Measurements from ENCODE around the gene ST6GALNAC5.
"Not testable (repeated sequence)": the region's sequence is repeated elsewhere in the genome, so short reads cannot be mapped to it uniquely, and the experiment has no call there.

The ST6GALNAC5 gene

DNA sequence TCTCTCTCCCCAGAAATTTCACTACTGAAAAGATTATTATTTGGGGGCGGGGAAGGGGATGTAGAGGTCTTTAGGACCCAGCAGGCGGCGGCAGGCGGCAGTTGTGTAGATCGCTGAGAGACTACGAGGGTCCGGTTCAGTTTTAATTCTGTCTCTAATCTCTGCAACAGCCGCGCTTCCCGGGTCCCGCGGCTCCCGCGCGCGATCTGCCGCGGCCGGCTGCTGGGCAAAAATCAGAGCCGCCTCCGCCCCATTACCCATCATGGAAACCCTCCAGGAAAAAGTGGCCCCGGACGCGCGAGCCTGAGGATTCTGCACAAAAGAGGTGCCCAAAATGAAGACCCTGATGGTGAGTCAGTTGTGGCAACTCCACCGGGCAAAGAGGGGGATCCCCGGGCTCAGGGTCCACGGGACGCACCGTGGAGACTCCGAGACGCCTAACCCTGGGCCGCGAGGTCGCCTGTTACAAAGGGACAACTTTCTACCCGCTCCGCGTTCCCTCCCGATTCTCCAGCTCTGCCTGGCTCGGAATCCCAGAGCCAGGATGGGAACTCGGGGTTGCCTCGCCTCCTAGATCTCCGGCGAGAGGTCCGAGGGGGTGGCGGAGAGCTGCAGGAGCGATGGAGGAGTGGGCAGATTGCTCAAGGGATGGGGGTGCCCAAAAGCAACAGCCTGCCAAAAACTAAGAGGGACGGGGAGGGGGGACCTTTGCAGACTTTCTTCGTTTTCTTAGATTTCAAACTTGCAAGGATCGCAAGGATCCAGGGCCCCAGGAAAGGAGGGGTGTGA is at the start of gene ST6GALNAC5:
ST6GALNAC5 (plus strand) TSS at position 139 of the 789 bp plus-strand sequence.
- no peak for TF ChIP-seq CTCF (IDR thresholded peaks at IDR 0.05; ENCODE audit: borderline replicate concordance, insufficient read depth, low read depth, low read length)
- peak within 1 kb of the TSS; percentile 21 for H3K4me3 ChIP-seq (ENCODE audit: low read depth, low read length)

DNA sequence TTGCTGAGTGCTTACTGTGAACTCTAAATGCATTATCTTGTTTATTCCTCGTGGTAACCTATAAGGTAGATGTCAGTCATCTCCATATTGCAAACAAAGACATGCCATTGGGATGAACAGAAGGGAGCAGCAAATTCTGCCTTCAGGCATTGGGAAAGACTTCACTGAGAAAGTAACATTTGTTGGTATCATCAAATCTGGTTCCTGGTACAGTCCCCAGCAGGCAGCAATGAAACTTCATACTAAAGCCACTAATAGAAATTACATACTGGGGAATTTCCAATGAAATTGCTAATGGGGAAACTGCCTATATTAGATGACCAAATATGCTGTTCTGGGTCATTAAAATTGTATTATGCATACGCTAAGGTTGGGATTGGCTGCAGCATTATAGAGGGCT is 47.3 kb upstream of the ST6GALNAC5 start:
- no peak overlapping the region for H3K4me3 ChIP-seq (ENCODE audit: low read depth, low read length)
- TF ChIP-seq CTCF (IDR thresholded peaks at IDR 0.05; ENCODE audit: borderline replicate concordance, insufficient read depth, low read depth, low read length) = no peak

DNA sequence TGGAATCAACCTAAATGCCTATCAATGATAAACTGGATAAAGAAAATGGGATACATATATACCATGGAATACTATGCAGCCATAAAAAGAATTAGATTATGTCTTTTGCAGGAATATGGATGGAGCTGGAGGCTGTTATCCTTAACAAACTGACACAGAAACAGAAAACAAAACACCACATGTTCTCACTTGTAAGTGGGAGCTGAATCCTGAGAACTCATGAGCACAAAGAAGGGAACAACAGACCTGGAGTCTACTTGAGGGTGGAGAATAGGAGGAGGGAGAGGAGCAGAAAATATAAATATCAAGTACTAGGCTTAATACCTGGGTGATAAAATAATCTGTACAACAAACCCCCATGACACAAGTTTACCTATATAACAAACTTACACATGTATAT is 44.3 kb upstream of the ST6GALNAC5 start:
- H3K4me3 ChIP-seq (ENCODE audit: low read depth, low read length) = not testable (repeated sequence)

GRCh38 chr1:76824106-76824505 is 43.2 kb upstream of the ST6GALNAC5 start:
- no peak for TF ChIP-seq CTCF (IDR thresholded peaks at IDR 0.05; ENCODE audit: borderline replicate concordance, insufficient read depth, low read depth, low read length)
- no peak overlapping the region for H3K4me3 ChIP-seq (ENCODE audit: low read depth, low read length)

DNA sequence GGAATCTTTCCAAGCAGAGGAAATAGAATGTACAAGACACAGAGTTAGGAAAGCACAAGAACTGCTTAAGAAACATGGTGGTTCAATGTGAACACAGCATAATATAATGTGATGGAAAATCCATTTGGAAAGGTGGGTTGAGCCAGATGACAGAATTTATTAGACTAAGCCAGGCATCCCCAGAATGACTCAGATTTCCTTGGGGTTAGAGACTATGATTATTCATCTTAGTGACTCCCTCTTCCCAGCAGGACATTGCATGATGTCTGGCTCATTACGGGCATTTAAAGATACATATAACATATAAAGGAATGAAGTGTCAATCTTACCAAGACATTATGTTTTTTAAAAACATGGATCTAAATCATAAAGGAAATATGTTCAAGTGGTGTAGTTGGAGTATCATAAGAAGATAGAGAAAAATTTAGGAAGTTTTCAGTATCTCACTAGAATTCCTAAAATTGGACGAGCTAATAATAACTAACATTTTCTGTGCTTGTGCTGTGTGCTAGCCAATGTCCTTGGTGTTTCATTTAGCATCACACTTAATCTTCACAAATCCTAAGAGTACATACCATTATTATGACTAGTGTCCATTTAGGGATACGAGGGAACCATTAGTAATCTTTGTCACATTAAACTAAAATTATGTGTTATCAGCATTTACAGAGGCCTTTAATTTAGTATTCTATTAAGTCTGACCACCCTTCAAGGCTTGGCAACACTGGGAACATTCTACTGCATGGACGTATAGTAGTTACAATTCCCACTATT is 41.0 kb upstream of the ST6GALNAC5 start:
- TF ChIP-seq CTCF (IDR thresholded peaks at IDR 0.05; ENCODE audit: borderline replicate concordance, insufficient read depth, low read depth, low read length) = no peak
- no peak overlapping the region for H3K4me3 ChIP-seq (ENCODE audit: low read depth, low read length)

DNA sequence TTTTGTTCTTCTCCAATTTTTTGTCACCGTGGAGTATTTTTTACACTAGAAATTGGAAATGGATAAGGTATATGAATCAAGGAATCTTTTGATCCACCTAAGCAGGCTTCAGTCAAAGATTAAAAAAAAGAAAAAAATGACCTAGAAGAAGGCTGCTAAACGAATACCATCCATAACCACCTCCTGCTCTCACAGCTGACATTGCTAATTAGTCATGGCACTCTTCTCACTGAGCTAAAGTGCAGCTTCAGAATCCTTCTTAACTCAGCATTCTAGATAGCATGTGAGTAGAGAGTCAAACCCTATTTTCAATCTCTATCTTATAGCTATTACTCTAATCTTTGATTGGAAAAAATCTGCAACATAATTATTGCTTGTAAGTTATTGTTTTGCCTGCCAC is 40.2 kb upstream of the ST6GALNAC5 start:
- TF ChIP-seq CTCF (IDR thresholded peaks at IDR 0.05; ENCODE audit: borderline replicate concordance, insufficient read depth, low read depth, low read length) = no peak
- H3K4me3 ChIP-seq (ENCODE audit: low read depth, low read length) = no peak overlapping the region

DNA sequence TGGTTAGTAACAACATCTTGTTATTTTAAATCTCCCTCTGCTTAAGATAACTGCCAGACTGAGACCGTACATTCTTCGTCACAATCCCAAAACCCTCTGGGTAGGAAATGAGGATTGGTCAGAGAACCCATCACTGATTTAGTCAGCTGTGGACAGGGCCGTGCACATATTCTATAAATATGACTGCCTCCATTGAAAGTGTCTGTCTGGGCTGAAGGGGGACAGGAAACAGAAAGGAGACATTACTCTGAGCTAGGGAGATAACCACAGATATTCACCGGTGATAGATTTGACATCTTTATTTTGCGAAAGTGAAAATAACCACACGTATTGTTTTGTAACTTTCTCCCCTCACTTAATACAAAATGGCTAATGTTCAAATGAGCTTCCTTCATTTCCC is 36.9 kb upstream of the ST6GALNAC5 start:
- H3K4me3 ChIP-seq (ENCODE audit: low read depth, low read length) = no peak overlapping the region
- TF ChIP-seq CTCF (IDR thresholded peaks at IDR 0.05; ENCODE audit: borderline replicate concordance, insufficient read depth, low read depth, low read length) = no peak
